HG02798 (cell line): ENCODE data around the gene VWF.

Source experiments
- ATAC-seq: cut with Tn5 transposase; IDR thresholded peaks from one replicate; pipeline ENCODE4 v1.9.1; 2021; ENCODE audit warnings: mild to moderate bottlenecking; ENCODE audit not compliant: unreplicated experiment, poor library complexity

Gene VWF

GRCh38 chr12:6080149-6081045 is 44.1 kb downstream of the VWF start:
- no peak for ATAC-seq

- no peak for ATAC-seq
Measured at GRCh38 chr12:6078398-6079096, 45.9 kb downstream of the VWF start.

GRCh38 chr12:6077692-6078083 is 46.8 kb downstream of the VWF start:
- ATAC-seq: no peak

GRCh38 chr12:6076776-6077691 is 47.4 kb downstream of the VWF start:
- ATAC-seq: no peak

- ATAC-seq: no peak
Measured at GRCh38 chr12:6076346-6076745, 48.1 kb downstream of the VWF start.

- no peak for ATAC-seq
Measured at GRCh38 chr12:6074979-6075585, 49.4 kb downstream of the VWF start.

- no peak for ATAC-seq
Measured at GRCh38 chr12:6074427-6074826, 50.0 kb downstream of the VWF start.

GRCh38 chr12:6073426-6073825 is 51.0 kb downstream of the VWF start:
- no peak for ATAC-seq

GRCh38 chr12:6072302-6072752 is 52.1 kb downstream of the VWF start:
- no peak for ATAC-seq

GRCh38 chr12:6071589-6071988 is 52.9 kb downstream of the VWF start:
- ATAC-seq: no peak

GRCh38 chr12:6070472-6071257 is 53.8 kb downstream of the VWF start:
- no peak for ATAC-seq

- ATAC-seq: no peak
Measured at GRCh38 chr12:6069437-6070093, 54.9 kb downstream of the VWF start.

GRCh38 chr12:6068227-6068626 is 56.2 kb downstream of the VWF start:
- no peak for ATAC-seq

GRCh38 chr12:6067152-6067916 is 57.1 kb downstream of the VWF start:
- no peak for ATAC-seq

GRCh38 chr12:6066651-6067050 is 57.8 kb downstream of the VWF start:
- ATAC-seq: no peak

- no peak for ATAC-seq
Measured at GRCh38 chr12:6065863-6066199, 58.6 kb downstream of the VWF start.

- ATAC-seq: no peak
Measured at GRCh38 chr12:6065131-6065862, 59.2 kb downstream of the VWF start.
